HG03045 (cell line): ENCODE results near the gene CLASRP.
"Not testable (repeated sequence)": the region's sequence is repeated elsewhere in the genome, so short reads cannot be mapped to it uniquely, and the experiment has no call there.

Experiments
- ATAC-seq: cut with Tn5 transposase; IDR thresholded peaks from one replicate; pipeline ENCODE4 v1.9.1; 2021; ENCODE audit warnings: mild to moderate bottlenecking, moderate library complexity; ENCODE audit not compliant: unreplicated experiment

Gene CLASRP, protein sequence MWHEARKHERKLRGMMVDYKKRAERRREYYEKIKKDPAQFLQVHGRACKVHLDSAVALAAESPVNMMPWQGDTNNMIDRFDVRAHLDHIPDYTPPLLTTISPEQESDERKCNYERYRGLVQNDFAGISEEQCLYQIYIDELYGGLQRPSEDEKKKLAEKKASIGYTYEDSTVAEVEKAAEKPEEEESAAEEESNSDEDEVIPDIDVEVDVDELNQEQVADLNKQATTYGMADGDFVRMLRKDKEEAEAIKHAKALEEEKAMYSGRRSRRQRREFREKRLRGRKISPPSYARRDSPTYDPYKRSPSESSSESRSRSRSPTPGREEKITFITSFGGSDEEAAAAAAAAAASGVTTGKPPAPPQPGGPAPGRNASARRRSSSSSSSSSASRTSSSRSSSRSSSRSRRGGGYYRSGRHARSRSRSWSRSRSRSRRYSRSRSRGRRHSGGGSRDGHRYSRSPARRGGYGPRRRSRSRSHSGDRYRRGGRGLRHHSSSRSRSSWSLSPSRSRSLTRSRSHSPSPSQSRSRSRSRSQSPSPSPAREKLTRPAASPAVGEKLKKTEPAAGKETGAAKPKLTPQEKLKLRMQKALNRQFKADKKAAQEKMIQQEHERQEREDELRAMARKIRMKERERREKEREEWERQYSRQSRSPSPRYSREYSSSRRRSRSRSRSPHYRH

DNA sequence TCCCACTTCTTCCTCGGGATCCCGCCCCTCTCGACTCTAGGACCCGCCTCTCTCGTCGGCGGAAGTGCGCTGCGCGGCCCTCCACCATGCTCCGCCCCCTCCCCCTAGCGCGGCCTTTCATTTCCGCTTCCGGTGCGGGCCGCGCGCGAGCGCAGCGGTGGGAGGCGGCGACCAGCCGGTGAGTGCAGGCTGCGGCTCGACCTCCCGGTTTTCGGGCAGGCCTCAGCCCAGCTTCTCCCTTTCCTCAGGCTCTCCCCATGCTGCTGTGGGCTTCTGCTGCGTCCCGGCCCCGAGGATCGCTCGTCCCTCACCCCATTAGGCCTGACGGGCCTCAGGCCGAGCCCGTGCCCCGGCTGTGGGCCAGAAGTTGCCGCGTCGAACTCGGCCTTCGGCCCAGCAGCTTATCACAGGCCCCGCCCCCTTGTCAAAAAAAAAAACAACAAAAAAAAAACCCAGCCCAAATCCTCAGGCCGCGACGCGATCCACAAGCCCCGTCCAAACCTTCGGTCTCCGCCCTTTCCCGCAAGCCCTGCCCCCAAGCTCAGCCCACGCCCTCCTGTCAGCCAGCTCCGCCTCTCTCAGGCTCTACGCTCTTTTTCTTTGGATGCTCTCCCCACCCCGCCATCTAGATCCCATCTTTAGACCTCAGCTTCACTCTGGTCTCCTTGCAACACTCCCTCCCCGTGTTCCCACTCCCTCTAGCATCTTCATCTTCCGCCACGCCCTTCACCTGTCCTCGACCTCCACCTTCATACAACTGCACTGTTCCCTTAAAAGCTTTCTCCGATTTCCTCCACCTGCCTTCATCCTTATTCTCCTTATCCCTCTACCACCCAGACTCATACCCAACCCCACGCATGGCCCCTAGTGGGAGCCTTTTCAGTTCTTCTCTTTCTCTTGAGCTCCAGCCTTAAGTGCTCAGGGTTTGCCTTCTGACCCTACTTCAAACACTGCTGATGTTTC is at the start of gene CLASRP:
Gene CLASRP, plus strand, starts transcription at position 115 of the 963 bp plus-strand sequence. CDS start 1,168 bp downstream, outside the sequence.
- peak; percentile 86 for ATAC-seq

DNA sequence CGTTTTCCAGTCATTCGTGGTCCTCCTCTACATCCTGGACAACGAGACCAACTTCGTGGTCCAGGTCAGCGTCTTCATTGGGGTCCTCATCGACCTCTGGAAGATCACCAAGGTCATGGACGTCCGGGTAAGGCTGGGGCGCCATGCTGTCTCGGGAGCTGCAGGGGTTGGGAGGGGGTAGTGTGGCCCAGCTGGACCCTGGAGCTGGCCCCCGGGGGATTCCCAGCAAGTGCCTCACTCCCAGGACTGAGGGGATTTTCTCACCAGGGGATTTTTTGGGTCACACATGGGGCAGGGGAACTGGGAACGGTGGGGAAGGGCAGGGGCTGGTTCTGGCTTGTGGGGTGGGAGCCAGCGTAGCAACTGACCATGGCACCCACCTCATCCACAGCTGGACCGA is 48.4 kb upstream of the CLASRP start:
- ATAC-seq, result no peak

DNA sequence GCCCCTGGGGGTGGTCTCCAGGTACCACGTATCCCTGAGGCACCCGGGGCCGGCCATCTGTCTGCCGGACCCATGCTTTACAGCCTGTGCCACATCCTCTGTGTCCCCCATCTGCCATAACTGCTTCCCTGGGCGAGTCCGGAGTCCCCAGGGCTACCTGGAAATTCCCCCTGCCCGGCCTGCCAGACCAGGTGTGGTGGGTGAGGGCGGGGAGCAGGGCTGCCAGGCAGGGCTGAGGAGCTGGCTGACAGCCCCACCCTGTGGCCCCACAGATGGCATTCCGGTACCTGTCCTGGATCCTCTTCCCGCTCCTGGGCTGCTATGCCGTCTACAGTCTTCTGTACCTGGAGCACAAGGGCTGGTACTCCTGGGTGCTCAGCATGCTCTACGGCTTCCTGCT is 47.9 kb upstream of the CLASRP start:
- no peak for ATAC-seq

DNA sequence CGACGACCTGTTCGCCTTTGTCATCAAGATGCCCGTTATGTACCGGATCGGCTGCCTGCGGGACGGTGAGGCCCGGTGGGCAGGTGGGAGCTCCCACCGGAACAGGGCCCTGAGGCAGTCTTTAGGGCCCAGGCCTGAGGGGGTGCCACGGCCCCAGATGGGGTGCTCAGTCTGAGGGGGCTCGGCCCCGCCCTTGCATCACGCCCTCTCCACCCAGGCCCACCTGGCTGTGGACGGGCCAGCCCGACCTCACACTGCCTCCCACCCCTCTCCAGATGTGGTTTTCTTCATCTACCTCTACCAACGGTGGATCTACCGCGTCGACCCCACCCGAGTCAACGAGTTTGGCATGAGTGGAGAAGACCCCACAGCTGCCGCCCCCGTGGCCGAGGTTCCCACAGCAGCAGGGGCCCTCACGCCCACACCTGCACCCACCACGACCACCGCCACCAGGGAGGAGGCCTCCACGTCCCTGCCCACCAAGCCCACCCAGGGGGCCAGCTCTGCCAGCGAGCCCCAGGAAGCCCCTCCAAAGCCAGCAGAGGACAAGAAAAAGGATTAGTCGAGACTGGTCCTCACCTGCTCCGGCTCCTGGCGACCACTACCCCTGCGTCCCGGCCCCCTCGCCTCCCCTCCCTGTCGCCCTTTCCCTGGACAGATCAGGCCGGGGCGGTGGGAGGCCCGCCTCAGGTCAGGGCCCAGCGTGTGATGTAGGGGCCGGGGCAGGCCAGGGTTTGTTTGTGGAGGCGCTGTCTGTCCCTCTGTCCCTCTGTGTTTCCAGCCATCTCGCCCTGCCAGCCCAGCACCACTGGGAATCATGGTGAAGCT is 46.3 kb upstream of the CLASRP start:
- no peak for ATAC-seq

DNA sequence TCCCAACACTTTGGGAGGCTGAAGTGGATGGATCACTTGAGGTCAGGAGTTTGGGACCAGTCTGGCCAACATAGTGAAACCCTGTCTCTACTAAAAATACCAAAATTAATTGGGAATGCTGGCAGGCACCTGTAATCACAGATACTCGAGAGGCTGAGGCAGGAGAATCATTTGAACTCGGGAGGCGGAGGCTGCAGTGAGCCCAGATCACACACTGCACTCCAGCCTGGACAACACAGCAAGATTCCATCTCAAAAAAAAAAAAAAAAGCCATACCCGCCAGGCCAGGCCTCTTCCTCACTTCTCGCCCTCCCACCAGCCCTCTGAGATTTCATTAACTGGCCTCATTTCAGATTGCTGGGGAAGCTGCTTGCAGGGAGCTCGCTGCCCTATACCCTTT is 45.3 kb upstream of the CLASRP start:
- ATAC-seq, result no peak

DNA sequence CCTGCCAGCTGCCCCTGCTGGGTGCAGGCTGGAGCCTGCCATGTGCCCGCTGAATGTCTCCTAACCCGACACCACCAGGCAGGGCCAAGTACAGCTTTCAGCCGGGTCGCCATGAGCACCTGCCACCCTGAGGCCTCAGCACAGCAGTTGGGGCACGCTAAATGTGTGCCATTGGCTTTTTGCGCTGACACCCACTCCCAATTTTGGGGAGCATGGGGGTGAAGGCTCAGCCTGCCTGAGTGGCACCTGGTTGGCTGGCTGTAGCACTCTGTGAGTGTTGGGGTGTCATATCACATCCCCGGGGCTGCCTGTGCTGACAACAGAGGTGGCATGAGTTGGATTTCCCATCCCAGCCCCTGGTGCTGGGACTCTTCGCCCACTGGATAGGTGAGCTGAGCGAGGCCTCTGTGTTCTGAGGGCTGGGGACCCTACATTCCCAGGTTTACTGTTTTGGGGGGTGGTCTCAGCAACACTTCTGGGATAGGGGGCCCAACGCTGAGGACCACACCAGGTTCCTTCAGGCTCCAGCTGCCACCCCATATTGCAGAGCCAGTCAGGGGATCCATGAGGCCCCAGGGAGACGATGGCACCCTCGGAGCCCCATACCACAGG is 44.8 kb upstream of the CLASRP start:
- no peak for ATAC-seq

DNA sequence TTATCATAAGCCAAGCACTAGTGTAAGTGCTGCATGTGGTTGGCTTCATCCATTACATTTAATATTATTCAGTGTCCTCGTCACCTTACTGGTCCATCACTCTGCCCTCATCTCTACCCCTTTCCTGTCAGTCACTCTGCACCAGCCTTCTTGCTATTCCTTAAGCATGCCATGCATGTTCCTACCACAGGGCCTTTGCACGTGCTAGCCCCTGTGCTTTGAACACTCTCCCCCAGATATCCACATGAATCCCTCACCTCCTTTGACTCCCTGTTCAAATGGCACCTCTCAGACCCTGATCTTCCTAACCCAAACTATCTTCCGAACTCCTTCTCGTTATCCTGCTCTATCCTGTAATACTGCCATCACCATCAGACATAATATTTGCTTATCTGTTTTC is 40.8 kb upstream of the CLASRP start:
- no peak for ATAC-seq

DNA sequence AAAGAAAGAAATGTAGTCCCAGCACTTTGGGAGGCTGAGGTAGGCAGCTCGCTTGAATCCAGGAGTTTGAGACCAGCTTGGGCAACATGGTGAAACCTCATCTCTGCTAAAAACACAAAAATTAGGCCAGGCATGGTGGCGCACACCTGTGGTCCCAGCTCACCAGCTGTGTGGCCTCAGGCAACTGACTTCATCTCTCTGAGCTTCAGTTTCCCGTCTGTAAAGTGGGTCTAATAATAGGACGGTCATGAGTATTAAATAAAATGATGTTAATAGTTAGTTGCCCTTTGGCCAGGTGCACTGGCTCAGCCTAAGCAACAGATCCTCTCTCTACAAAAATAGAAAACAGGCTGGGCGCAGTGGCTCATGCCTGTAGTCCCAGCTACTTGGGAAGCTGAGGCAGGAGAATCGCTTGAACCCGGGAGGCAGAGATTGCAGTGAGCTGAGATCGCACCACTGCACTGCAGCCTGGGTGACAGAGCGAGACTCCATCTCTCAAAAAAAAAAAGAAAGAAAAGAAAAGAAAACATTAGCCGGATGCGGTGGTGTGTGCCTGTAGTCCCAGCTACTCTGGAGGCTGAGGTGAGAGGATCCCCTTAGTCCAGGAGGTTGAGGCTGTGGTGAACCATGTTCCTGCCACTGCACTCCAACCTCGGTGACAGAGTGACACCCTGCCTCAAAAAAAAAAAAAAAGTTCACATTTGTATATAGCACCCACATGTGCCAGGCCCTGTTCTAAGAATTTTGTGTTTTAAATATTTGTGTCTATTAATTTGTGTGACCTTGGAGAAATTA is 39.5 kb upstream of the CLASRP start:
- ATAC-seq, result not testable (repeated sequence)

DNA sequence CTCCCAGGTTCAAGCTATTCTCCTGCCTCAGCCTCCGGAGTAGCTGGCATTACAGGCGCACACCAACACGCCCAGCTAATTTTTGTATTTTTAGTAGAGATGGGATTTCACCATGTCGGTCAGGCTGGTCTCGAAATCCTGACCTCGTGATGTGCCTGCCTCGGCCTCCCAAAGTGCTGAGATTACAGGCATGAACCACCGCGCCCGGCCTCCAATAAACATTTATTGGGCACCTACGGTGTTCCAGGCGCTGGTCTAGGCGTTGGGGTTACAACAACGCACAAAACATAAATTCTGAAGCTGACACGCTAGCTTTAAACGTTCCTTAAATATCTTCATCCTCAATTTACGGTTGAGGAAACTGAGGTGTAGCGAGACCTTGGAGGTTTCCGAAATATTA is 38.2 kb upstream of the CLASRP start:
- not testable (repeated sequence) for ATAC-seq

DNA sequence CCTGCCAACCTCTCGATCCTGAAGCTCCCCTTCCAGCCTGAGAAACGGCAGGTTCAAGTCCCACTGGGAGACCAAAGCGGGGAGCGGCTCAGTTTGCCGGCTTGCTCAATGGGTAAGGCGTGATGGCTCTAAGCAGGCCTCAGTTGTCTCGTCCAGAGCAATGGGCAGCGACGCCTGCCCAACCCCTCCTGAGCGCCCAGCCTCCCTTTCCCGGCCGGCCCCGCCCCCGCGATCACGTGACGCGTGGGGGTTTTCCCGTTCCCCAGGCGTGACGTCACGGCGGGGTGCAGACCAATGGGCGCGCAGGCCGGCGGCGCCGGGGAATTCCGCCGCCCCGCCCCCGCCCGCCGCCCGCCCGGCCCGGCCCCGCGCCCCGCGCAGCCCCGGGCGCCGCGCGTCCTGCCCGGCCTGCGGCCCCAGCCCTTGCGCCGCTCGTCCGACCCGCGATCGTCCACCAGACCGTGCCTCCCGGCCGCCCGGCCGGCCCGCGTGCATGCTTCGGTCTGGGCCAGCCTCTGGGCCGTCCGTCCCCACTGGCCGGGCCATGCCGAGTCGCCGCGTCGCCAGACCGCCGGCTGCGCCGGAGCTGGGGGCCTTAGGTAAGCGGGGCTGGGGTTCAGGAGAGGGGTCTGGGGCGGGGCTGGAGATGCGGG is 37.6 kb upstream of the CLASRP start, which contains the start of gene RELB:
Gene RELB, plus strand, starts transcription at position 378 of the 653 bp plus-strand sequence. Its CDS starts 116 bp downstream, at position 494.
- ATAC-seq, result peak; percentile 55

DNA sequence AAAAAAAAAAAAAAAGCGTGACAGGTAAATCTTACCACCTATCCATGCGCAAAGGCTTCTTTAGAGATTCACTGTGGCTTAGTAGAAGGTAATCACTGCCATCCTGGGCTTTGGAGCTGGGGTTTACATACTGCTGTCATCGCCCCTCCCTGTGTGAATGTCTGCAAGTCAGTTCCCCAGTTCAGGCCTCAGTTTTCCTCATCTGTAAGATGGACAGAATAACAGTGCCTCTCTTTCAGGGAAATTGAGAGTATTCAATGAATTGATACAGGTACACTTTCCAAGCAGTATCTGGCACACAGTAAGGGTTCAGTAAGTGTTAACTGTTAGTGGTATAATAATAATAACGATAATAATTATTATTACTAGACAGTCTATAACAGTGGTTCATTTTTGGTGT is 35.4 kb upstream of the CLASRP start:
- no peak for ATAC-seq

DNA sequence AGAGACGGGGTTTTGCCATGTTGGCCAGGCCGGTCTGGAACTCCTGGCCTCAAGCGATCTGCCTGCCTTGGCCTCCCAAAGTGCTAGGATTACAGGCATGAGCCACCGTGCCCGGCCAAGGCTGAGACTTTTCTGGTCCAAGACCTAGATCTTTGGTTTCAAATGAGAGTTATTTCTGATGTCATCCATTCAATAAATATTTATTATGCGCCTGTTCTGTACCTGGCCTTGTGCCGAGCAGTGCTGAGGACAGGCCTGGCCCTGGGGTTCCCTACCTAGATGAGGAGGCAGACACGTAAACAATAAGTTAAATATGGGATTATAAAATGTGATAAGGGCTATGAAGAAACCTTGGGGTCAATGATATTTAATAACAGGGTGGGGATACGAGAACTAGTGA is 33.1 kb upstream of the CLASRP start:
- ATAC-seq, result no peak

DNA sequence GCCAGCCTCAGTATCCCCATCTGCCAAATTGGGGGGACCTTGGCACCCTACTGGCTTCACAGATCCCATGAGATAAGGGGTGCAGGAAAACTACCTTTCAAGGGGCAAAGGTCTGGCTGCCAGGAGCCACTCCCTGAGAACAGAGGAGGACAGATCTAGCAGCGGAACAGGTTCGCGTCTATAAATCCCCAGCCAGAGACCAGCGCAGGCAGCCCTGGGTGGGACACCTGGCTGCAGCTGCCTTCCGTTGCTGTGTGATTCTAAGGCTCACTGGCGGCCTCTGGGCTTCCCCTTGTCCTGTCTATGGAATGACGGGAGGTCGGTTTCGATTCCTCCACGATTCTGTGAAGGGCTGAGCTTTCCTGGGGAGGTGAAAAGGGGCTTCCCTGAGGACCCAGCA is 30.3 kb upstream of the CLASRP start:
- no peak for ATAC-seq

DNA sequence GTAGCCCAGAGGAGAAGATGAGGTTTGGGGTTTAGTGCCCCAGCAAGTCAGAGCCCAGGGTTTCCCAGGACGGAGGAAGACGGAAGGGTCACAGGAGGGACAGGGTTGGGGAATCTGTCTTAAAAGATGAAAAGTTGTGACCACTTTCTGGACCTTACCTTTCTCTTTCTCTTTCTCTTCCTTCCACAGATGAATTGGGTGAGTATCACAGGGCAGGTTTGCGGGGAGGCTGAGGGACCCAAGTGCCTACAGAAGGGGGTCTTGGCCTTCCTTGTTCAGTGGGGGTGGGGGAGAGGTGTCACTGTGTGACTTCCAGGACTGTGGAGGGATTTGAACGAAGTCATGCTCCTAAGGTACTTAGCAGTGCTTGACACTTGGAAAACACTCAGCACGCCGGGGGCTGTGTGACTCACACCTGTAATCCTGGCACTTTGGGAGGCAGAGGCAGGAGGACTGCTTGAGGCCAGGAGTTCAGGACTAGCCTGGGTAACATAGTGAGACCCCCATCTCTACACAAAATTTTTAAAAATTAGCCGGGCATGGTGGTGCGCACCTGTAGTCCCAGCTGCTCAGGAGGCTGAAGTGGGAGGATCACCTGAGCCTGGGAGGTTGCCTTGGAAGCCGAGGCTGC is 29.1 kb upstream of the CLASRP start:
- ATAC-seq, result no peak

DNA sequence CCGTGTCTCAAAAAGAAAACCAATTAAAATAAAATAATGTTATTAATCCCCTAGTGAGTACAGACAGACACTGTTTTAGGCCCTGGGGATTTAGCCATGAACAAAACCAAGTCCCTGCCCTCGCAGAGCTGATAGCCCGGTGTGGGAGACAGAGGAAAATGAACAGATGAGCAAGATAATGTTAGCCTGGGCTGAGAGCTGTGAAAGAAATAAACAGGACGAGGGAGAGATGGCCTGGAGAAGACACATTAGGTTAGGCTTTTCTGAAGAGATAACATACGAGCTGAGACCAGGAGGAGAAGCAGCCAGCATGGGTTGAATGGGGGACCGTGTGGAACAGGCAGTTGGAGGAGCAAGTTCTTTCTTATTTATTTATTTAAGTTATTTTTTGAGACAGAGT is 28.5 kb upstream of the CLASRP start:
- ATAC-seq, result no peak

DNA sequence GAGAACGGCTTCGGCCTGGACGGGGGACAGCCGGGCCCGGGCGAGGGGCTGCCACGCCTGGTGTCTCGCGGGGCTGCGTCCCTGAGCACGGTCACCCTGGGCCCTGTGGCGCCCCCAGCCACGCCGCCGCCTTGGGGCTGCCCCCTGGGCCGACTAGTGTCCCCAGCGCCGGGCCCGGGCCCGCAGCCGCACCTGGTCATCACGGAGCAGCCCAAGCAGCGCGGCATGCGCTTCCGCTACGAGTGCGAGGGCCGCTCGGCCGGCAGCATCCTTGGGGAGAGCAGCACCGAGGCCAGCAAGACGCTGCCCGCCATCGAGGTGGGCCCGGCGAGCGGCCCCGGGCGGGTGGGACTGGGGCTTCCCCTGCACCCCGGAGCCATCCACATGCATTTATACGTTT is 26.9 kb upstream of the CLASRP start:
- no peak for ATAC-seq

DNA sequence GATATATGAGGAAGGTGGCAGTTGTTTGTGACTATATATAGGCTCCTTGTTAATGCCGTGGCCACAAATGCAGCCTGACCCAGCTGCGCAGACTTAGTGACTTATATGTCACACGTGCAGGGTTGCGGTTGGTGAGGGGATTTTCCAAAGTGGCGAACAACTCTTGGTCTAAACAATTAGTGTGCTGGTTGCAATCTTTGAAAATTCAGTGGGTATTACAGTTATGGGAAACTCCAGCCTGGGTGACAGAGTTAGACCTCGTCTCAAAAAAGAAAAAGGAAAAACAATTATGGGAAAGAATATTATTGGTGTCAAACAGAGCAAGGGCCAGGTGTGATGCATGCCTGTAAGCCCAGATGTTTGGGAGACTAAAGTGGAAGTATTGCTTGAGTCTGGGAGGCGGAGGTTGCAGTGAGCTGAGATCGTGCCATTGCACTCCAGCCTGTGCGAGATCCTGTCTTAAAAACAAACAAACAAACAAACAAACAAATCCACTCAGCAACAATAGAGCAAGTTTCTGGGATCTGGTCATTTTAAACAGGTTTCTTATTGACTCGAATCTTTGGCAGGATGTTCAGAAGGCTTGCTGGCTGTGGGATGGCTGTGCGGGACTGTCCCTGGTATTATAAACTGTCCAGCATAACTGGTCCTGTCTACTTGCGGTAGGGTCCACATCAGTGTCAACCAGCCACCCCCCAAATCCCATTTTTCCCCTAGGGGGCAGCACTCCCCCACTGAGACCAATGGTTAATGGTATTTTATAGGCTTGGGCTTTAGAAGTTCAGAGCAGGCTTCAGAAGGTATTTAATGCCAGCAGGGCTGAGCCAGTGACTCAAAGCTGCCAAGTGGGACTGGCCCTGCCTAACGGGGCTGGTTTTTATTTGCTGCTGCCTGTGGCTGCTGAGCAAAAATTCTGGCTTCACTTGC is 22.2 kb upstream of the CLASRP start:
- ATAC-seq, result peak; percentile 71
